GM12878 (cell line): ENCODE results near the gene CTCFL. TPM values are rescaled to one million over a fixed set of nuclear protein-coding genes. Genes with fewer than 3 reads are reported as not detected.

Experiments used
- ATAC-seq: fragments of 200-7000 bp; cut with Tn5 transposase; 3 replicates; pipeline ENCODE4 v1.9.1; 2020; ENCODE audit warnings: mild to moderate bottlenecking, moderate library complexity
- BruUV-seq: library from RNA; stranded (reverse); fragments of 400-500 nt; replicated peaks from 2 replicates; lab custom pipeline; 2021; lab: Mats Ljungman, UMichigan
- CTCF ChIA-PET: fragments of 300-600 bp; sonication (Branson Sonifier 250); formaldehyde crosslinking; extraction: SDS; loops from one replicate; lab custom pipeline; 2021; ENCODE audit warnings: inconsistent platforms; lab: Yijun Ruan, JAX
- POLR2A ChIA-PET: fragments of 350-600 bp; formaldehyde crosslinking; extraction: SDS; loops from one replicate; lab custom pipeline; 2021; ENCODE audit warnings: inconsistent platforms; lab: Charles Lee
- RAD21 ChIA-PET: fragments of 300-600 bp; sonication (Branson Sonifier 250); formaldehyde crosslinking; loops from one replicate; lab custom pipeline; 2023; ENCODE audit warnings: antibody characterized with exemption; ENCODE audit not compliant: unreplicated experiment; lab: Charles Lee
- SMC1A ChIA-PET: fragments of 300-600 bp; sonication (Branson Sonifier 250); formaldehyde crosslinking; loops from one replicate; lab custom pipeline; 2023; ENCODE audit not compliant: unreplicated experiment, uncharacterized antibody; lab: Charles Lee
- DNase-seq: peaks from one replicate; pipeline ENCODE4 v3.0.0-alpha.2; 2011; ENCODE audit warnings: low read depth, low spot score
- FAIRE-seq: peaks from 3 replicates; lab custom pipeline; 2011; peaks lifted over from hg19 to GRCh38; lab: Jason Lieb, UNC
- H2AFZ ChIP-seq: 2 replicates; pipeline ENCODE4 v1.6.0; 2011; ENCODE audit warnings: low read depth, low read length, control low read depth; ENCODE audit not compliant: control insufficient read depth
- H3K27ac ChIP-seq: 2 replicates; pipeline ENCODE4 v1.5.1; 2011; ENCODE audit warnings: control low read depth; ENCODE audit not compliant: control insufficient read depth, insufficient read depth
- H3K27me3 ChIP-seq, 2 experiments: replicated peaks in 1 of 2; 2 replicates each; pipeline versions ENCODE4 v1.6.0 to v1.6.1; 2011; ENCODE audit warnings: low read length in 1 of 2; ENCODE audit not compliant: control insufficient read depth in 2 of 2, insufficient read depth in 2 of 2
- H3K36me3 ChIP-seq, 2 experiments: 2 replicates each; pipeline ENCODE4 v1.5.1; 2011; ENCODE audit warnings: low read length in 1 of 2; ENCODE audit not compliant: control insufficient read depth in 2 of 2, insufficient read depth in 2 of 2
- H3K4me1 ChIP-seq: 2 replicates; pipeline ENCODE4 v1.6.1; 2011; ENCODE audit warnings: mild to moderate bottlenecking, low read length, moderate library complexity, mixed read lengths; ENCODE audit not compliant: control insufficient read depth, insufficient read depth
- H3K4me2 ChIP-seq: 2 replicates; pipeline ENCODE4 v1.6.0; 2011; ENCODE audit warnings: control low read depth; ENCODE audit not compliant: control insufficient read depth, insufficient read depth
- H3K4me3 ChIP-seq: fragments of 200-600 bp; sonication (generic); 2 replicates; pipeline ENCODE4 v1.5.1; 2016
- H3K79me2 ChIP-seq: 2 replicates; pipeline ENCODE4 v1.6.0; 2011; ENCODE audit warnings: low read length; ENCODE audit not compliant: control insufficient read depth, insufficient read depth
- H3K9ac ChIP-seq: 2 replicates; pipeline ENCODE4 v1.8.0; 2011; ENCODE audit warnings: low read length, control low read depth, mixed read lengths; ENCODE audit not compliant: control insufficient read depth, insufficient read depth
- H3K9me3 ChIP-seq: replicated peaks from 3 replicates; pipeline ENCODE4 v1.5.1; 2011; ENCODE audit warnings: mild to moderate bottlenecking, low read length; ENCODE audit not compliant: control insufficient read depth, insufficient read depth
- H4K20me1 ChIP-seq: 2 replicates; pipeline ENCODE4 v1.6.0; 2011; ENCODE audit not compliant: control insufficient read depth, insufficient read depth
- CBX5 ChIP-seq: sonication (generic); IDR thresholded peaks from 2 replicates; pipeline ENCODE4 v1.6.1; 2016; ENCODE audit warnings: low read depth, moderate library complexity, mild to moderate bottlenecking, inconsistent platforms
- ETV6 ChIP-seq, 2 experiments: fragments of 450-650 bp in 1 of 2; IDR thresholded peaks in 1 of 2; conservative IDR thresholded peaks in 1 of 2; 2 replicates each; pipeline ENCODE4 v1.6.1; 2014; ENCODE audit warnings: antibody characterized with exemption in 1 of 2, borderline replicate concordance in 1 of 2, low read depth in 1 of 2, mild to moderate bottlenecking in 1 of 2, moderate library complexity in 1 of 2
- KDM1A ChIP-seq: fragments of 200-600 bp; sonication (generic); IDR thresholded peaks from 2 replicates; pipeline ENCODE4 v1.6.1; 2016; ENCODE audit warnings: borderline replicate concordance
- NRF1 ChIP-seq: conservative IDR thresholded peaks from 2 replicates; pipeline ENCODE4 v1.6.1; 2011; ENCODE audit warnings: mild to moderate bottlenecking, low read depth, low read length, improper control_type of control experiment
- SMAD1 ChIP-seq: fragments of 450-650 bp; IDR thresholded peaks from 2 replicates; pipeline ENCODE4 v1.6.1; 2018; ENCODE audit warnings: mild to moderate bottlenecking, low read depth; ENCODE audit not compliant: partially characterized antibody
- WGBS: methylation state at CpG from one replicate; pipeline ENCODE4 v1.1.6; 2016; ENCODE audit warnings: low lambda C conversion rate; ENCODE audit not compliant: insufficient replicate concordance, insufficient coverage; ENCODE audit errors: missing lambda C conversion rate; 5-methylcytosine and 5-hydroxymethylcytosine counted together
- in situ Hi-C: fragments of 300-500 bp; cut with MboI; formaldehyde crosslinking; loops from 9 replicates; pipeline ENCODE4 v1.14.3; 2018; ENCODE audit warnings: mixed read lengths
- intact Hi-C: fragments of 100-400 bp; cut with micrococcal nuclease; formaldehyde crosslinking; loops from one replicate; pipeline ENCODE4 v1.14.2; 2022; ENCODE audit not compliant: unreplicated experiment
- polyA plus RNA-seq, 11 experiments: library from polyadenylated mRNA; depleted of rRNA in 4 of 11; unstranded in 6 of 11; stranded (reverse) in 5 of 11; fragments of >200 nt; fragmentation: Nextera tagmentation in 4 of 11; fragmentation: Illumina TruSeq in 1 of 11; extraction: Ambion mirVana in 4 of 11; extraction: Trizol in 1 of 11; gene quantifications; 1 replicate in 1 of 11; 2 replicates in 10 of 11; pipeline versions ENCODE4 v1.2.1 to v1.2.3, GENCODE V29; 2011 to 2016; ENCODE audit warnings: inconsistent platforms in 2 of 11, missing spikeins in 2 of 11, low read depth in 1 of 11
- total RNA-seq, 4 experiments: library from RNA; depleted of rRNA in 3 of 4; stranded (reverse); fragments of >200 nt in 3 of 4; fragmentation: Illumina TruSeq in 1 of 4; extraction: Trizol in 1 of 4; gene quantifications; 2 replicates each; pipeline versions ENCODE4 v1.2.1 to v1.2.3, GENCODE V29; 2013 to 2021
- TF ChIP-seq, protein P1 (sequence below): fragments of 450-650 bp; formaldehyde crosslinking; IDR thresholded peaks from 2 replicates; pipeline ENCODE4 v1.4.0; 2020; ENCODE audit warnings: mild to moderate bottlenecking, moderate library complexity

The CTCFL gene
- total and polyA plus RNA-seq, 10 of the 15 experiments (the other 5 are each of a cell fraction or from before 2014, with no cell fraction given) = 0.06 to 0.20 (median 0.11) TPM; not detected in 4

DNA sequence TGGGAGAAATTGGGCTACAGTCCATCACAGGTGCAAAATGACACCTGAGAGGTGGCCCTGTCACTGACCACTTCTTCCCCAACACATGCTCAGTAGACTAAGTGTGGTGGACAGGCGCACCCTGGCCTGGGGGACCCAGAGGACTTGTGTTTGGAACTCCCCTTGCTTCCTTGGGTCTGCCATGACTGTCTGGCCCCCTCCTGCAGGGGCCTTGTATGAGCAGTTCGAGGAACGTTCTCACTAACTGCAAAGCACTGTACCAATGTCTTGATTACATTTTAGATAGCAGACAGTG, 32.0 kb upstream of the CTCFL start:
- in situ Hi-C loops = no loop called here

More for the DNA sequence above, 32.0 kb upstream of the CTCFL start:
- POLR2A ChIA-PET = no interaction called here
- H3K4me3 ChIP-seq = no peak overlapping the region
- no peaks in the 10 kb centered on the region for H3K79me2 ChIP-seq
- CTCF ChIA-PET = no interaction called here
- H3K9me3 ChIP-seq = no peaks in the 10 kb centered on the region
- no peaks in the 10 kb centered on the region; the same call in 1 of the 2 replicates for H4K20me1 ChIP-seq
- no peak overlapping the region for H3K4me2 ChIP-seq
- TF ChIP-seq NRF1 (no peak), CBX5 (no peak), KDM1A (no peak), ETV6 (conservative IDR thresholded peaks at IDR 0.05 in 1 of 2, IDR thresholded peaks at IDR 0.05 in 1 of 2; ENCODE audit: borderline replicate concordance in 1 of 2, low read depth in 1 of 2) (no peak), SMAD1 (no peak)
- TF ChIP-seq, protein P1, sequence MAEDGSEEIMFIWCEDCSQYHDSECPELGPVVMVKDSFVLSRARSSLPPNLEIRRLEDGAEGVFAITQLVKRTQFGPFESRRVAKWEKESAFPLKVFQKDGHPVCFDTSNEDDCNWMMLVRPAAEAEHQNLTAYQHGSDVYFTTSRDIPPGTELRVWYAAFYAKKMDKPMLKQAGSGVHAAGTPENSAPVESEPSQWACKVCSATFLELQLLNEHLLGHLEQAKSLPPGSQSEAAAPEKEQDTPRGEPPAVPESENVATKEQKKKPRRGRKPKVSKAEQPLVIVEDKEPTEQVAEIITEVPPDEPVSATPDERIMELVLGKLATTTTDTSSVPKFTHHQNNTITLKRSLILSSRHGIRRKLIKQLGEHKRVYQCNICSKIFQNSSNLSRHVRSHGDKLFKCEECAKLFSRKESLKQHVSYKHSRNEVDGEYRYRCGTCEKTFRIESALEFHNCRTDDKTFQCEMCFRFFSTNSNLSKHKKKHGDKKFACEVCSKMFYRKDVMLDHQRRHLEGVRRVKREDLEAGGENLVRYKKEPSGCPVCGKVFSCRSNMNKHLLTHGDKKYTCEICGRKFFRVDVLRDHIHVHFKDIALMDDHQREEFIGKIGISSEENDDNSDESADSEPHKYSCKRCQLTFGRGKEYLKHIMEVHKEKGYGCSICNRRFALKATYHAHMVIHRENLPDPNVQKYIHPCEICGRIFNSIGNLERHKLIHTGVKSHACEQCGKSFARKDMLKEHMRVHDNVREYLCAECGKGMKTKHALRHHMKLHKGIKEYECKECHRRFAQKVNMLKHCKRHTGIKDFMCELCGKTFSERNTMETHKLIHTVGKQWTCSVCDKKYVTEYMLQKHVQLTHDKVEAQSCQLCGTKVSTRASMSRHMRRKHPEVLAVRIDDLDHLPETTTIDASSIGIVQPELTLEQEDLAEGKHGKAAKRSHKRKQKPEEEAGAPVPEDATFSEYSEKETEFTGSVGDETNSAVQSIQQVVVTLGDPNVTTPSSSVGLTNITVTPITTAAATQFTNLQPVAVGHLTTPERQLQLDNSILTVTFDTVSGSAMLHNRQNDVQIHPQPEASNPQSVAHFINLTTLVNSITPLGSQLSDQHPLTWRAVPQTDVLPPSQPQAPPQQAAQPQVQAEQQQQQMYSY (CRISPR knock-in tag) = no peak
- 10% methylated on average over 3 of the region's 3 CpGs for WGBS
- no peak overlapping the region for H2AFZ ChIP-seq
- H3K9ac ChIP-seq = no peak overlapping the region
- H3K4me1 ChIP-seq = no peaks in the 10 kb centered on the region
- BruUV-seq = no TSS peak
- intact Hi-C loops = no loop called here
- ATAC-seq (no peak), FAIRE-seq (no peak), DNase-seq (no peak)
- RAD21 ChIA-PET = no interaction called here
- SMC1A ChIA-PET = no interaction called here
- peaks cover 9 to 11% of the 10 kb centered on the region in 2 experiments; a peak in 3 of 4 replicates for H3K27me3 ChIP-seq
- H3K36me3 ChIP-seq = no peaks in the 10 kb centered on the region
- H3K27ac ChIP-seq = no peak overlapping the region
